GM19395 (cell line): ENCODE results near the gene CLCN2.
A peak's percentile ranks its signal among the peaks of the same experiment; 100 is the strongest.

Experiments used
- ATAC-seq: cut with Tn5 transposase; IDR thresholded peaks from one replicate; pipeline ENCODE4 v1.9.1; 2021; ENCODE audit warnings: mild to moderate bottlenecking, moderate library complexity; ENCODE audit not compliant: unreplicated experiment

CLCN2 gene

GRCh38 chr3:184361932-184362667 is 695 bp upstream of the CLCN2 start:
- ATAC-seq: peak; percentile 8

- ATAC-seq: peak; percentile 9
Observed at GRCh38 chr3:184360929-184361531, 375 bp downstream of the CLCN2 start.

GRCh38 chr3:184360070-184360928 is 1.1 kb downstream of the CLCN2 start:
- ATAC-seq: no peak

DNA sequence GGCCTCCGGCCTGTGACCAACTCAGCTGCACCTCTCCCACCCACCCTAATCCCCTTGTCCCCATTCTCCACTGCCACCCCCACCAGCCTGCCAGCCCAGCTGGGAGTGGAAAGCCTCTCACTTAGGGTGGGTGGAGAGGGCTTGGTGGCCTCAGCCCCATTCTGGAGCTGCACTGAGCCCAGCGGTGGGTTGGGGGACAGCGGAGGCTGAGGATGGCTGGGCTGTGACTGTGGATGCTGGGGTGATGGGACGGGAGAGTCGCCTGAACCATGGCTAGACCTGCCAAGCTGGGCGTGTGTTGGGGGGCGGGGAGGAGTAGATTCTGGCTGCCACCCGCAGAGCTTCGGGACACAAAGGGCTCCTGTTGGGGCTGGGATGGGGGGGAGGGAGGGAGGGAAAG is 1.8 kb downstream of the CLCN2 start:
- no peak for ATAC-seq

GRCh38 chr3:184358921-184359350 is 2.5 kb downstream of the CLCN2 start:
- no peak for ATAC-seq

- no peak for ATAC-seq
Observed at GRCh38 chr3:184358124-184358767, 3.2 kb downstream of the CLCN2 start.

- ATAC-seq: no peak
Observed at GRCh38 chr3:184357248-184358123, 3.9 kb downstream of the CLCN2 start.

DNA sequence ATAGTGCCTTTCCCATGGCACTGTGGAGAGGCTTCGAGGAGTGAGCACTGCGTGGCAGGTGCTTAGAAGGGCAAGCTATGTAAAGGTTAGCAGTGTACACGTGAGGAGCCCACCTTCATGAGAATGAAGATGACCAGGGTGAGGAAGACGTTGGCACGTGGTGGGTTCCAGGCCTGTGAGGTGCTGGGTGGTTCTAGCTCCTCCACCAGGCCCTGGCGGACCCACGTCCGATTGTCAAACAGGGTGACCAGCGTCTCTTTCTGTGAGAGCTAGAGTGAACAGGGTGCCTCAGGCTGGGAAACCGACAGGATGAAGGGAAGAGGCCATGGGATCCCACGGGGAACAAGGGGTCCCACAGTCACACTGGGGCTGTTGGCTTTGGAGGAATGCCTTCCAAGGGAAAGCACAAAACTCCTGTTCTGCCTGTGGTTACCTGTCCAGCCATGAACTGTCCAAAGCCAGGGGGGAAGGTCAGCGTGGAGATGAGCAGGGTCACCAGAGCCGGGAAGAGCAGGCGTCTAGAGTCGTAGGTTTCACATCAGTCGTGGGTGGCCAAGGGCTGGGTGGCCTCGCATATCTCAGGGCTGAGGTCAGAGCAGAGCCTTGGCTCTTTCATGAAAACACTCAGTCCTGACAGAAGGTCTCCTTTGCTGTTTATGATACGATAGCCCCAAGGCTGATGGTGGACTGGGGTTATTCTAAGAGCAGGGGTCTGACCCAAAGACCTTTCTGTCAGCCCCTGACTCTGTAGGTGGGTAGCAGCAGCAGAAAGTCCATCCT is 6.0 kb downstream of the CLCN2 start:
- ATAC-seq: no peak

DNA sequence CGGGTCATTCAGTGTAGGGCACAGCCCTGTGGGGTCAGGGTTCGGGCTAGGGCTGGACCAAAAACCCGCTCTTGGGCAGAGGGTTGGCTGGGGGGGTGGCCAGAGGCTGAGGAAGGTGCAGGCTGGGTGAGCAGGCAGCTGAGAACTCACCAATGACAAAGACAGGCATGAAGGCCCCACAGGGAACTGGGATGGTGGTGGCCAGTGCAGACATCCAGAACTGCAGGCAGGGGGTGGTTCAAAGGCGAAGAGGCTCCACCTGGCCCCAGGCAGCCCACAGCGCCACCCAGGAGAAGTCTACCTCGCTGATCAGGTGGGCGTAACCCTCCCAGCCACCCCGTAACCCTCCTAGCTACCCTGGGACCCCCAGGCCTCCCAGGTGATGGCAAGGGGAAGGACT is 6.7 kb downstream of the CLCN2 start:
- ATAC-seq: no peak

DNA sequence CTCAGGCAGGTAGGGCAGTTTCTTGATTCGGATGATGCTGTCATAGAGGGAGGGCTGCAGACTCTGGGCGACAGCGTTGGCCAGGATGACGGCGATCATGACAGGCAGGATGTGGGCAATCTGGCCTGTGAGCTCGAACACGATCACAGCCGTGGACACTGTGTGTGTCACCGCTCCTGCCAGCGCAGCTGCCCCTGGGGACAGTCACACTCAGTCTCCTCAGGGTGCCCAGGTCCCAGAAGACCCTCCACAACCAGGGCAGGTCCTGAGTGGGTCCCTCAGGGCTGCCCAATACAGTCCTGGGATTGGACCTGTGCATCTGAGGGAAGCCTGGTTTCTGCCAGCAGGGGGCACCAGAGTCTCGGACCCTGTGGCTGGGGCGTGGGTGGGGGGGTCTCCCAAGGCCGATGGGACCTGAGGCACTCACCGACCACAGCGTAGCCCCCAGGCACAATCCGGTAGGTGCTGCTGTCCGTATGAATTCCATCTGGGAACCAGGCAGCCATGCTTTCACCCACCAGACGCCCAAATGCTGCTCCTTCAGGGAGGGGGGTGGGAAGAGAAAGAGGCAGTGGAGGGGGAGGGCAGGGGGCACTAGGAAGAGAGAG is 7.2 kb downstream of the CLCN2 start:
- ATAC-seq: no peak

DNA sequence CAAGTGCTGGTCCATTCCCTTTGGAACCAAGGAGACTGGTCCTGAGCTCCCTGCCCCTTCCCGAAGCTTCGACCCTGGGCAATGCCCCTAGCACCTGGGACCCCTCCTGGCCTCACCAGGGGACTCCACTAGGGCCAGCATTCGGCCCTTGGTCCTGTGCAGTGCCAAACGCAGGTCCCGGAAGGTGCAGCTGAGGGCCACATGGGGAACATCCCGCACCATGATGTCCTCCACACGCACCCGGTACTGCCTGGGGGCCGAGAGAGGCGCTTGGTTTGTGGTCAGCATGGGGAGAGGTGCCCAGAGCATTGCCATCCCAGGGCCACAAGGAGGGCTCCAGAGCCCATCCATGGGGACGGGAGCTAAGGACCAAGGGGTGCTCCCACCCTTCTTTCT is 7.9 kb downstream of the CLCN2 start:
- no peak for ATAC-seq

- ATAC-seq: no peak
Observed at GRCh38 chr3:184352897-184353545, 8.4 kb downstream of the CLCN2 start.

- ATAC-seq: no peak
Observed at GRCh38 chr3:184352149-184352785, 9.1 kb downstream of the CLCN2 start.

GRCh38 chr3:184351511-184352148 is 9.8 kb downstream of the CLCN2 start:
- no peak for ATAC-seq

GRCh38 chr3:184350618-184351017 is 10.8 kb downstream of the CLCN2 start:
- no peak for ATAC-seq

DNA sequence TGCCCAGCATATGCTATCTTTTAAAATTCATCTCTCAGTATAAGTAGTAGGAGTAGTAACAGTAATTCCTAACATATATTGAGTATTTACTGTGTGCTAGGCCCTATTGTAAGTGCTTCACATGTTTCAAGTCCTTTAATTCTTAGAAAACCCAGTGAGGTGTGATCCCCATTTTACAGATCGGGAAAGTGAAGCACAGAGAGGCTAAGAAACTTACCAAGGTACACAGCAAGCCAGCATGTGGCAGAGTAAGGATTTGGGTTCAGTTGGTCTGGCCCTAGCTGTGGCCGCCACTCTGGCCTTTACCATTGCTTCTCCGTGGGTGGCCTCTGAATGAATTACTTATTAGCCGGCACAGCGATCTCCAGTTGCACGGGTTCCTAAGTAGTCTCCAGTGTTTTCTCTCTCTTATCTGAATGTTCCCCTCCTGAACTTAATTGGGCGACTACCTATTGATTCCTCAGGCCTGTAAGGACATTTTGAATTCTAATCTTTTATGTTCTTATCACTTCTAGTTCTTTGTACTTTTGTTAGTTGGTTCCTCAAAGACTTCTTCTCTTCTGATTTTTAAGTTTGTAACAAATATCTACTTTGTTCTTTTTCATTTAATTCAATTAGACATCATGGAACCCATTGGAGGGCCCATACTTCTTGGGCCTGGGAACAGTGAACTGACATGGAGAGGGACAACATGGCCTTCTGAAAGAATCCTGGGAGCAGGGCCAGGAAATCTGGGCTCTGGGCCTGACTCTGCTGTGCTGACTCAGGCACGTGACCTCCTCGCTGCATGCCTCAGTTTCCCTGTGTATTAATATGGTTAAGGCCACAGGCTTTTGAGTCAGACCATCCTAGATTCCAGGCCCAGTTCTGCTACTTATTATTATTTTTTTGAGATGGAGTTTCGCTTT is 11.6 kb downstream of the CLCN2 start:
- ATAC-seq: no peak

DNA sequence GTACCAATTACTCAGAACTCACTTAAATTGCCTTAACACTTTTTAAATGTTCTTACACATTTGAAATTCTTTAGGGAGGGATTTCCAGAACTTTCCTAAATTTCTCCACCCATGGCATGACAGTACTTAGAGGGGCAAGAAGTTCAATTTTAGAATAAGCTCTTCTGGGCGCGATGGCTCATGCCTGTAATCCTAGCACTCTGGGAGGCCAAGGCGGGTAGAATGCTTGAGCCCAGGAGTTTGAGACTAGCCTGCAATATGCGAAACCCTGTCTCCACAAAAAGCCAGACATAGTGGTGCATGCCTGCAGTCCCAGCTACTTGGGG is 13.4 kb downstream of the CLCN2 start:
- no peak for ATAC-seq
